ENCODE measurements around the gene LALBA. TPM values are rescaled to one million over a fixed set of nuclear protein-coding genes. Genes with fewer than 3 reads are reported as not detected.

The LALBA gene
- not detected for total RNA-seq
- not detected for polyA plus RNA-seq

DNA sequence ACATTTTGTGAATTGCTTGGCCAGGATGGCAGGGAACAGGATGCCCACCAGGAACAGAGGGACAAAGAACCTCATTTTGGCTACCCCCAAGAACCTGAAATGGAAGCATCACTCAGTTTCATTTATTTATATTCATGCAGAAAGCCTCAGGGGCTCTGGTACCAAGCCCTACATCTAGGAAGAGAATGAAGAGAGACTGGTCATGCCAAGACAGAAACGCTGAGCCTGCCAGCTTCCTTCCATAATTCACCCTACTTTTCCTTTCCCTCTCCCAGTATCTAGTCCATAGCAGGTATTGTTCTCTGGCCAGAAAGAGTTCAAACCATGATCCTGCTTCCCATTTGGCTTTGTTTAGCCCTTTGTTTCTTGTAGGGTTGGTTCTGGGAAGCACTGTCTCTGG, at the start of gene LALBA:
Gene LALBA, minus strand, starts transcription at position 101 of the 400 bp plus-strand sequence. Its CDS starts 26 bp downstream, at position 75.
- H3K27ac ChIP-seq (ENCODE audit: low read depth in 1 of 2, low read length in 2 of 2): no peak within 1 kb of the TSS
- H3K9ac ChIP-seq (ENCODE audit: low read depth in 1 of 2, low read length in 2 of 2): no peak within 1 kb of the TSS
- H3K36me3 ChIP-seq (ENCODE audit: control insufficient read depth in 4 of 4, insufficient read depth in 3 of 4, low read depth in 1 of 4, low read length in 3 of 4): no peaks in the 10 kb centered on the region
- TF ChIP-seq YY1 (IDR thresholded peaks at IDR 0.05) (no peak), GABPA (IDR thresholded peaks at IDR 0.05 in 1 of 2, conservative IDR thresholded peaks at IDR 0.05 in 1 of 2) (no peak), NR2F2 (IDR thresholded peaks at IDR 0.05) (no peak), JUND (IDR thresholded peaks at IDR 0.05) (no peak), FOXA2 (IDR thresholded peaks at IDR 0.05) (no peak), RAD21 (IDR thresholded peaks at IDR 0.05) (no peak), RXRA (IDR thresholded peaks at IDR 0.05) (no peak)
- TF ChIP-seq, protein P1, sequence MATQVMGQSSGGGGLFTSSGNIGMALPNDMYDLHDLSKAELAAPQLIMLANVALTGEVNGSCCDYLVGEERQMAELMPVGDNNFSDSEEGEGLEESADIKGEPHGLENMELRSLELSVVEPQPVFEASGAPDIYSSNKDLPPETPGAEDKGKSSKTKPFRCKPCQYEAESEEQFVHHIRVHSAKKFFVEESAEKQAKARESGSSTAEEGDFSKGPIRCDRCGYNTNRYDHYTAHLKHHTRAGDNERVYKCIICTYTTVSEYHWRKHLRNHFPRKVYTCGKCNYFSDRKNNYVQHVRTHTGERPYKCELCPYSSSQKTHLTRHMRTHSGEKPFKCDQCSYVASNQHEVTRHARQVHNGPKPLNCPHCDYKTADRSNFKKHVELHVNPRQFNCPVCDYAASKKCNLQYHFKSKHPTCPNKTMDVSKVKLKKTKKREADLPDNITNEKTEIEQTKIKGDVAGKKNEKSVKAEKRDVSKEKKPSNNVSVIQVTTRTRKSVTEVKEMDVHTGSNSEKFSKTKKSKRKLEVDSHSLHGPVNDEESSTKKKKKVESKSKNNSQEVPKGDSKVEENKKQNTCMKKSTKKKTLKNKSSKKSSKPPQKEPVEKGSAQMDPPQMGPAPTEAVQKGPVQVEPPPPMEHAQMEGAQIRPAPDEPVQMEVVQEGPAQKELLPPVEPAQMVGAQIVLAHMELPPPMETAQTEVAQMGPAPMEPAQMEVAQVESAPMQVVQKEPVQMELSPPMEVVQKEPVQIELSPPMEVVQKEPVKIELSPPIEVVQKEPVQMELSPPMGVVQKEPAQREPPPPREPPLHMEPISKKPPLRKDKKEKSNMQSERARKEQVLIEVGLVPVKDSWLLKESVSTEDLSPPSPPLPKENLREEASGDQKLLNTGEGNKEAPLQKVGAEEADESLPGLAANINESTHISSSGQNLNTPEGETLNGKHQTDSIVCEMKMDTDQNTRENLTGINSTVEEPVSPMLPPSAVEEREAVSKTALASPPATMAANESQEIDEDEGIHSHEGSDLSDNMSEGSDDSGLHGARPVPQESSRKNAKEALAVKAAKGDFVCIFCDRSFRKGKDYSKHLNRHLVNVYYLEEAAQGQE (IDR thresholded peaks at IDR 0.05): no peak
- TF ChIP-seq, protein P2, sequence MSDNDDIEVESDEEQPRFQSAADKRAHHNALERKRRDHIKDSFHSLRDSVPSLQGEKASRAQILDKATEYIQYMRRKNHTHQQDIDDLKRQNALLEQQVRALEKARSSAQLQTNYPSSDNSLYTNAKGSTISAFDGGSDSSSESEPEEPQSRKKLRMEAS (IDR thresholded peaks at IDR 0.05): no peak
- TF ChIP-seq, protein P3, sequence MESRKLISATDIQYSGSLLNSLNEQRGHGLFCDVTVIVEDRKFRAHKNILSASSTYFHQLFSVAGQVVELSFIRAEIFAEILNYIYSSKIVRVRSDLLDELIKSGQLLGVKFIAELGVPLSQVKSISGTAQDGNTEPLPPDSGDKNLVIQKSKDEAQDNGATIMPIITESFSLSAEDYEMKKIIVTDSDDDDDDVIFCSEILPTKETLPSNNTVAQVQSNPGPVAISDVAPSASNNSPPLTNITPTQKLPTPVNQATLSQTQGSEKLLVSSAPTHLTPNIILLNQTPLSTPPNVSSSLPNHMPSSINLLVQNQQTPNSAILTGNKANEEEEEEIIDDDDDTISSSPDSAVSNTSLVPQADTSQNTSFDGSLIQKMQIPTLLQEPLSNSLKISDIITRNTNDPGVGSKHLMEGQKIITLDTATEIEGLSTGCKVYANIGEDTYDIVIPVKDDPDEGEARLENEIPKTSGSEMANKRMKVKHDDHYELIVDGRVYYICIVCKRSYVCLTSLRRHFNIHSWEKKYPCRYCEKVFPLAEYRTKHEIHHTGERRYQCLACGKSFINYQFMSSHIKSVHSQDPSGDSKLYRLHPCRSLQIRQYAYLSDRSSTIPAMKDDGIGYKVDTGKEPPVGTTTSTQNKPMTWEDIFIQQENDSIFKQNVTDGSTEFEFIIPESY (IDR thresholded peaks at IDR 0.05): no peak
- H3K4me3 ChIP-seq (ENCODE audit: low read depth in 1 of 3, low read length in 3 of 3): no peak within 1 kb of the TSS
- DNase-seq (ENCODE audit: low spot score): no peak
- H3K4me1 ChIP-seq (ENCODE audit: control insufficient read depth in 4 of 4, insufficient read depth in 4 of 4, low read length in 3 of 4): no peaks in the 10 kb centered on the region
- WGBS: 65% methylated on average over 1 of the region's 1 CpG
- H3K9me3 ChIP-seq (ENCODE audit: control insufficient read depth in 4 of 4, low read length in 3 of 4): no peaks in the 10 kb centered on the region
- peaks cover 0 to 5% (median 1%) of the 10 kb centered on the region in 4 donors for H3K27me3 ChIP-seq (ENCODE audit: control insufficient read depth in 4 of 4, insufficient read depth in 4 of 4, low read length in 3 of 4)

DNA sequence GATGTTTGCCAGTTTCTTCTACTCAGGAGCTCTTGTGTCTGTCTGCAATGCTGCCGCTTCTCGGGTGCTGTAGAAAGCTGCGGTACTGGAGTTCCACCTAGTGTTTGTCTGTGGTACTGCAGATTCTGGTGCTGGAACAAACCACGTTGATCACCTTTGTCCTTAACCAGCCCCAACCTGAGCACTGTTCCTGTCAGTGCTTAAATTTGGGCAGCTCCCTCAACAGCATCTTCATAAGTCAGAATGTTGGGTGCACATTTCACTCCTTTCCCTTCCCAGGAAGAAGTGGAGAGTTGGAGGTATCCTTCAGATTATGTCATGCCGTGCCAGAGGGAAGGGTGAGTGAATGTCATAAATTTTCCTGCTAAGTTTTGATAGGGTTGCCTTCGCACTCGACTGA, 48.7 kb upstream of the LALBA start:
- H3K27ac ChIP-seq (ENCODE audit: low read depth in 1 of 2, low read length in 2 of 2): no peak overlapping the region
- no peak overlapping the region for H3K9ac ChIP-seq (ENCODE audit: low read depth in 1 of 2, low read length in 2 of 2)
- no peaks in the 10 kb centered on the region for H3K36me3 ChIP-seq (ENCODE audit: control insufficient read depth in 4 of 4, insufficient read depth in 3 of 4, low read depth in 1 of 4, low read length in 3 of 4)
- no peaks in the 10 kb centered on the region for H3K4me1 ChIP-seq (ENCODE audit: control insufficient read depth in 4 of 4, insufficient read depth in 4 of 4, low read length in 3 of 4)
- DNase-seq (ENCODE audit: low spot score): peak; percentile 72
- H3K9me3 ChIP-seq (ENCODE audit: control insufficient read depth in 4 of 4, low read length in 3 of 4): peaks cover 0 to 2% (median under 1%) of the 10 kb centered on the region in 4 donors
- 25% methylated on average over 7 of the region's 7 CpGs for WGBS
- H3K4me3 ChIP-seq (ENCODE audit: low read depth in 1 of 3, low read length in 3 of 3): no peak overlapping the region
- H3K27me3 ChIP-seq (ENCODE audit: control insufficient read depth in 4 of 4, insufficient read depth in 4 of 4, low read length in 3 of 4): peaks cover 0 to 7% (median 0%) of the 10 kb centered on the region in 4 donors
- TF ChIP-seq TAF1 (conservative IDR thresholded peaks at IDR 0.05) (no peak), SP1 (IDR thresholded peaks at IDR 0.05) (no peak), JUND (IDR thresholded peaks at IDR 0.05) (no peak), NR2F2 (IDR thresholded peaks at IDR 0.05) (no peak), HNF4G (IDR thresholded peaks at IDR 0.05) (no peak), FOXA2 (IDR thresholded peaks at IDR 0.05) (no peak), RAD21 (IDR thresholded peaks at IDR 0.05) (peak; percentile 98), RXRA (IDR thresholded peaks at IDR 0.05) (peak in 1 of 2 donors; percentile 14), HNF4A (conservative IDR thresholded peaks at IDR 0.05) (no peak), EGR1 (IDR thresholded peaks at IDR 0.05; ENCODE audit: low read depth in 2 of 2) (no peak), YY1 (IDR thresholded peaks at IDR 0.05) (no peak), FOXA1 (IDR thresholded peaks at IDR 0.05) (no peak)
- TF ChIP-seq, protein P4, sequence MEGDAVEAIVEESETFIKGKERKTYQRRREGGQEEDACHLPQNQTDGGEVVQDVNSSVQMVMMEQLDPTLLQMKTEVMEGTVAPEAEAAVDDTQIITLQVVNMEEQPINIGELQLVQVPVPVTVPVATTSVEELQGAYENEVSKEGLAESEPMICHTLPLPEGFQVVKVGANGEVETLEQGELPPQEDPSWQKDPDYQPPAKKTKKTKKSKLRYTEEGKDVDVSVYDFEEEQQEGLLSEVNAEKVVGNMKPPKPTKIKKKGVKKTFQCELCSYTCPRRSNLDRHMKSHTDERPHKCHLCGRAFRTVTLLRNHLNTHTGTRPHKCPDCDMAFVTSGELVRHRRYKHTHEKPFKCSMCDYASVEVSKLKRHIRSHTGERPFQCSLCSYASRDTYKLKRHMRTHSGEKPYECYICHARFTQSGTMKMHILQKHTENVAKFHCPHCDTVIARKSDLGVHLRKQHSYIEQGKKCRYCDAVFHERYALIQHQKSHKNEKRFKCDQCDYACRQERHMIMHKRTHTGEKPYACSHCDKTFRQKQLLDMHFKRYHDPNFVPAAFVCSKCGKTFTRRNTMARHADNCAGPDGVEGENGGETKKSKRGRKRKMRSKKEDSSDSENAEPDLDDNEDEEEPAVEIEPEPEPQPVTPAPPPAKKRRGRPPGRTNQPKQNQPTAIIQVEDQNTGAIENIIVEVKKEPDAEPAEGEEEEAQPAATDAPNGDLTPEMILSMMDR (IDR thresholded peaks at IDR 0.05; ENCODE audit: low read depth, low read length, missing input control): peak; percentile 94
- TF ChIP-seq, protein P1 (IDR thresholded peaks at IDR 0.05): no peak
- TF ChIP-seq, protein P2 (IDR thresholded peaks at IDR 0.05): no peak
- TF ChIP-seq, protein P5, sequence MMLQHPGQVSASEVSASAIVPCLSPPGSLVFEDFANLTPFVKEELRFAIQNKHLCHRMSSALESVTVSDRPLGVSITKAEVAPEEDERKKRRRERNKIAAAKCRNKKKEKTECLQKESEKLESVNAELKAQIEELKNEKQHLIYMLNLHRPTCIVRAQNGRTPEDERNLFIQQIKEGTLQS (IDR thresholded peaks at IDR 0.05): no peak
- TF ChIP-seq, protein P3 (IDR thresholded peaks at IDR 0.05): no peak
